NT2/D1 (cell line): ENCODE data around the gene SLC16A1.

ENCODE experiments used
- DNase-seq: peaks from one replicate; pipeline ENCODE4 v3.0.0-alpha.2; 2011; ENCODE audit warnings: low read depth, low spot score
- H3K27me3 ChIP-seq: 2 replicates; pipeline ENCODE4 v1.6.0; 2011; ENCODE audit warnings: mild to moderate bottlenecking; ENCODE audit not compliant: insufficient read length, insufficient read depth
- H3K36me3 ChIP-seq: 2 replicates; pipeline ENCODE4 v1.6.1; 2011; ENCODE audit warnings: mild to moderate bottlenecking, low read length, mixed read lengths; ENCODE audit not compliant: insufficient read depth, insufficient read length
- H3K4me1 ChIP-seq: 2 replicates; pipeline ENCODE4 v1.5.1; 2011; ENCODE audit not compliant: insufficient read depth, insufficient read length
- H3K4me3 ChIP-seq: 2 replicates; pipeline ENCODE4 v1.5.1; 2011; ENCODE audit warnings: low read depth; ENCODE audit not compliant: insufficient read length
- H3K9ac ChIP-seq: 2 replicates; pipeline ENCODE4 v1.6.0; 2011; ENCODE audit warnings: low read depth; ENCODE audit not compliant: insufficient read length
- H3K9me3 ChIP-seq: 2 replicates; pipeline ENCODE4 v1.5.1; 2011; ENCODE audit warnings: mild to moderate bottlenecking, low read length; ENCODE audit not compliant: insufficient read depth
- SUZ12 ChIP-seq: IDR thresholded peaks from 2 replicates; pipeline ENCODE4 v1.6.1; 2011; ENCODE audit not compliant: insufficient read length, insufficient read depth; ENCODE audit errors: extremely low read depth
- YY1 ChIP-seq: IDR thresholded peaks from 2 replicates; pipeline ENCODE4 v1.6.1; 2011; ENCODE audit not compliant: insufficient read length, insufficient read depth
- ZNF274 ChIP-seq: IDR thresholded peaks from 2 replicates; pipeline ENCODE4 v1.6.1; 2011; ENCODE audit warnings: mild to moderate bottlenecking, low read depth, low read length

The SLC16A1 gene

GRCh38 chr1:112878321-112878720 is 77.7 kb downstream of the SLC16A1 start:
- Histone ChIP-seq H3K27me3 (no peaks in the 10 kb centered on the region), H3K36me3 (no peaks in the 10 kb centered on the region), H3K4me1 (peaks cover 14% of the 10 kb centered on the region), H3K4me3 (no peak overlapping the region), H3K9ac (peak overlapping the region; percentile 61), H3K9me3 (no peaks in the 10 kb centered on the region)
- no peak for DNase-seq
- no peak for TF ChIP-seq ZNF274
- TF ChIP-seq SUZ12, result no peak
- no peak for TF ChIP-seq YY1

- H3K4me1 ChIP-seq, result peaks cover 14% of the 10 kb centered on the region
- H3K4me3 ChIP-seq, result no peak overlapping the region
- no peaks in the 10 kb centered on the region for H3K36me3 ChIP-seq
- peak; percentile 38 for DNase-seq
- no peak overlapping the region for H3K9ac ChIP-seq
- TF ChIP-seq ZNF274, result no peak
- TF ChIP-seq SUZ12, result no peak
- TF ChIP-seq YY1, result no peak
- H3K9me3 ChIP-seq, result no peaks in the 10 kb centered on the region
- no peaks in the 10 kb centered on the region for H3K27me3 ChIP-seq
Observed at GRCh38 chr1:112877750-112878149, 78.2 kb downstream of the SLC16A1 start.

GRCh38 chr1:112876315-112876714 is 79.7 kb downstream of the SLC16A1 start:
- Histone ChIP-seq H3K9me3 (no peaks in the 10 kb centered on the region), H3K4me1 (peaks cover 3% of the 10 kb centered on the region), H3K4me3 (no peak overlapping the region), H3K9ac (no peak overlapping the region), H3K27me3 (no peaks in the 10 kb centered on the region), H3K36me3 (no peaks in the 10 kb centered on the region)
- DNase-seq, result no peak
- TF ChIP-seq YY1 (no peak), SUZ12 (no peak), ZNF274 (no peak)

GRCh38 chr1:112872551-112872962 is 83.4 kb downstream of the SLC16A1 start:
- Histone ChIP-seq H3K27me3 (no peaks in the 10 kb centered on the region), H3K36me3 (no peaks in the 10 kb centered on the region), H3K4me1 (no peaks in the 10 kb centered on the region), H3K9ac (no peak overlapping the region), H3K9me3 (no peaks in the 10 kb centered on the region), H3K4me3 (no peak overlapping the region)
- no peak for DNase-seq
- no peak for TF ChIP-seq YY1
- no peak for TF ChIP-seq SUZ12
- no peak for TF ChIP-seq ZNF274

- Histone ChIP-seq H3K4me1 (no peaks in the 10 kb centered on the region), H3K27me3 (no peaks in the 10 kb centered on the region), H3K9me3 (no peaks in the 10 kb centered on the region), H3K9ac (peak overlapping the region; percentile 8), H3K4me3 (no peak overlapping the region), H3K36me3 (no peaks in the 10 kb centered on the region)
- no peak for DNase-seq
- no peak for TF ChIP-seq YY1
- no peak for TF ChIP-seq SUZ12
- TF ChIP-seq ZNF274, result no peak
Observed at GRCh38 chr1:112870887-112871646, 84.9 kb downstream of the SLC16A1 start.

- Histone ChIP-seq H3K27me3 (no peaks in the 10 kb centered on the region), H3K4me1 (no peaks in the 10 kb centered on the region), H3K9ac (no peak overlapping the region), H3K36me3 (no peaks in the 10 kb centered on the region), H3K4me3 (no peak overlapping the region), H3K9me3 (no peaks in the 10 kb centered on the region)
- TF ChIP-seq SUZ12 (no peak), ZNF274 (no peak), YY1 (no peak)
- no peak for DNase-seq
Observed at GRCh38 chr1:112869895-112870294, 86.1 kb downstream of the SLC16A1 start.

GRCh38 chr1:112868191-112868590 is 87.8 kb downstream of the SLC16A1 start:
- H3K4me1 ChIP-seq, result no peaks in the 10 kb centered on the region
- H3K4me3 ChIP-seq, result no peak overlapping the region
- H3K9ac ChIP-seq, result no peak overlapping the region
- no peaks in the 10 kb centered on the region for H3K9me3 ChIP-seq
- no peak for DNase-seq
- TF ChIP-seq YY1, result no peak
- no peak for TF ChIP-seq ZNF274
- no peak for TF ChIP-seq SUZ12
- no peaks in the 10 kb centered on the region for H3K36me3 ChIP-seq
- H3K27me3 ChIP-seq, result no peaks in the 10 kb centered on the region
